HG03521 (cell line): Measurements from ENCODE around the gene SEPHS1.
"Not testable (repeated sequence)": the region's sequence is repeated elsewhere in the genome, so short reads cannot be mapped to it uniquely, and the experiment has no call there.

ENCODE experiments used
- ATAC-seq: cut with Tn5 transposase; IDR thresholded peaks from one replicate; pipeline ENCODE4 v1.9.1; 2021; ENCODE audit warnings: mild to moderate bottlenecking, moderate library complexity; ENCODE audit not compliant: unreplicated experiment

The SEPHS1 gene

DNA sequence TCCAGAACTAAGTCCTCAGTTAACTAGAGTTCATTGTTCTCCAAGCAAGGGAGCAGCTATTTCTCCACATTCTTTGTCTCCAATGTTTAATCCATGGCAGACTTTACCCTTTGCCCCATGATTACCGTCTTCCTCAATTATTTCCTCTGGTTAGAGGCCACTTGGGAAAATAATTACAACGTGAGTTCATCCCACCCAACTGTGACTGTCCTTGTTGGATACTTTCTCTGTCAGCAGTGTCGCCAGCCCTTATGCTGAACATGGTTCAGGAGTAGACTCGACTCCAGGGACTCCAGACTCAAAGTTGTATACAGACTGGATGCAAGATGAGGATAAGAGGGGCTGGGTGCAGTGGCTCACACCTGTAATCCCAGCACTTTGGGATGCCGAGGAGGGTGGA lies 17.1 kb upstream of the SEPHS1 start:
- no peak for ATAC-seq

DNA sequence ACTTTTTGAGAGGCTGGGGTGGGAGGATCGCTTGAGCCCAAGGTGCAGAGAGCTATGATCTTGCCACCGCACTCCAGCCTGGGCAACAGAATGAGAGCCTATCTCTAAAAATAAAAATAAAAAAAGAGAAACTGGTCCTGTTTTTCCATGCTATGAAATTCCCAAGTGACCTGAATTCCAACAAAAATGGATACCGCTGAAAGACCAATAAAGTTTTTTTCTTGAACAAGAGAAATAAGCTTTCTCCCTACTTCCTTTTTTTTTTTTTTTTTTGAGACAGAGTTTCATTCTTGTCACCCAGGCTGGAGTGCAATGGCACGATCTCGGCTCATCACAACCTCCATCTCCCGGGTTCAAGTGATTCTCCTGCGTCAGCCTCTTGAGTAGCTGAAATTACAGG lies 12.5 kb upstream of the SEPHS1 start:
- no peak for ATAC-seq

DNA sequence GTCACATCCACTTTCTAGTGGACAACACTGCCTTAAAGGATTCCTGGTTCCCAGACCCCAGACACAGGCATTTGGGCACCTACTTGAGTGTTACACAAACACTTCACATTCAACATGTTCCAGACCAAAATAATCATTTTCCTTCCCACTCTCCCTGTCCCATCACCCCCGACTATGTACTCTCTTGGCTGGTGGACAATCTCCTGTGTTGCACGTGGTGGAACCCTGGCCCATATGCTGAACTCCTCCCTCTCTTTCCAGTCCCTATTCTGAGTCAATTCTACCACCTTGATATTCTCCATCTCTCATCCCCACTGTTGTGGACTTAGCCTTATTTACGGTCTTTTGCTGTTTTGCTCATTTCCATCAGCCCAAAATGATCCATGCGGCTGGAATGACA lies 8.3 kb upstream of the SEPHS1 start:
- no peak for ATAC-seq

DNA sequence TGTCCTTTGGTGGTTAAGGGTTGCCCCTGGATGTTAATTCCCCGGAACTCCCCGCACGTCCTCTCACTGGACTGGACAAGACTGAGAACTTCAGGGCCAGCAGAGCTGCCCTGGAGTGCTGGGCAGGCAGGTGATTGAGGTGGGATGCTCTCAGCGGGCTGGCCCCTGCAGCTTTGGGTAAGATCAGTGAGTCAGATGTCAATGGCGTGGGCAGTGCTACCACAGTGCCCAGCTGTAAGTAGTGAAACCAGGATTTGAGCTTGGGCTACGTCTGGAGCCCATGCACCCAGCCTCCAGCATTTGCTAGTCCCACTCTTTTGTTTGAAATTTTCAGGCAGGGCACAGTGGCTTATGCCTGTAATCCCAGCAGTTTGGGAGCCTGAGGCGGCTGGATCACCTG lies 6.7 kb upstream of the SEPHS1 start:
- ATAC-seq: no peak

DNA sequence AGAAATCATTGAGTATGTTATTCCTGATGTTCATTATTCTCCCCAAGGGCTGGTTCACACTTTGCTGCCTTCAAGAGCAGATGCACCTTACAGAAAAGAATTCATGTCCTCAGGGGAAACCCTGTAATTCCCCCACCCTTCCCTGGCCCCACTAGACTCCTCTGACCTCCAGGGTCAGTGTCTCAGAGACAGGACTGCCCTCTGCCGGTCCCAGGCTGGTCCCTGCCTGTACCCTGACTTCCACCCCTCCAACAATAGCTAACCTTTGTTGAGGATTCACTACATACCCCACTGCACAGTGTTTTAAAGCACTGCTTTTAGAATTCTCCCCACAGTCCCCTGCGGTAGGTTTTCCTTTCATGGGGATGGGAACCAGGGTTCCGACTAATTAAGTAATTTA lies 4.4 kb upstream of the SEPHS1 start:
- no peak for ATAC-seq

DNA sequence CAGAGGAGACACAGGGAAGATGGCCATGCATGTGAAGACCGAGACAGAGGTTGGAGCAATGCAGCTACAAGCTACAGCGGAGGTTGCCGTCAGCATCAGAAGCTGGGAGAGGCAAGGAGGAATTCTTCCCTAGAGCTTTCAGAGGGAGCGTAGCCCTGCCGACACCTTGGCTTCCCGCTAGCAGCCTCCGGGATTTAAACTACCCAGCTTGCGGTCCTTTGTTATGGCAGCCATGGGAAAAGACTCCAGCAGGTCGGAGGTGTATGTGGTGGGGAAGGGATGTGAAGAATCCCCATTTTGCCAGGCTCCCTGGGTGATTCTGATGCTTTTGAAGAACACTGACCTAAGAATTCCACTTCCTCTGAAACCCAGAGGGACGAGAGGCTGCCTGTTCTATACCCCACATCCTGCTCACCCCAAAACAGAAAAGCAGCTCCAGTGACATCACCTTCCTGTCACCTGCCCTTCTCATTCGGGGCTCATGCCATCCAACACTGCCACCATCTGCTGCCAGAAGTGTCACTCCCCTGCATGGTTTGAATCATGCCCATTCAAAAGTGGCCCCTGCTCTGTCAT lies 3.3 kb upstream of the SEPHS1 start:
- ATAC-seq: no peak

DNA sequence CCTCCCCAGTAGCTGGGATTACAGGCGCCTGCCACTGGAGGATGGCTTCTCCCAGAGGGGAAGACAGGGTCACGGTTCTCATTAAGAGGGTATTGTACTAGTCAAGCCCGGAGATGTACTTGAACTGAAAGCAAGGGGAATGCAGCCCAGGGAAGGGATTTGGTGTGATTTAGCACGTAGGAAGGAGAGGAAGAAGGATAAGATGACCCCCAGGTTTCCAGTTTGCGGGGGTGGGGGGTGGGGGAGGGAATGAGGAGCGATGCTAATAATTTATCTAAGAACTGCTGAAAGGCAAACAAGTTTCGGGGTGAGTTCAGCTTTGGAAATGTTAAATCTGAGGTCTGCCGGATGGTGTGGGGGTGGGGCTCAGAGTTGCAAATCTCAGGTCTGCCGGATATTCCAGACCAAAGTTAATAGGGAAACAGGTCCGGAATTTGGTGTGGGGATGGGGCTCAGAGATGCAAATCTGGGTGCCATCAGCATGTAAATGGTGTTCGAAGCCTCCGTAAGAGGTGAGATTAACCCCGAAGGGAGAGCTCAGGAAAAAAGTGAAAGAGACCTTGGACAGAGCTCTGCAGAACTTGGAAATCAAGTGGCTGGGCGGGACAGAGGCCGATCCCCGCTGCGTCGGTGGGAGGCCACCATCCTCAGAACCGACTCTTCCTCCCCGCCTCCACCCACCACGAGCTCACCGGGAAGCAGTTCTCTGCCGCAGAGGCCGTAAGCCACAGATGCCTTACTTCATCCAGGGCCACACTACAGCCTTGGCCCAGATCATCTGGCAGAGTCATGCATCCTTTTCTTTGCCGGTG lies 1.6 kb upstream of the SEPHS1 start:
- ATAC-seq: no peak

DNA sequence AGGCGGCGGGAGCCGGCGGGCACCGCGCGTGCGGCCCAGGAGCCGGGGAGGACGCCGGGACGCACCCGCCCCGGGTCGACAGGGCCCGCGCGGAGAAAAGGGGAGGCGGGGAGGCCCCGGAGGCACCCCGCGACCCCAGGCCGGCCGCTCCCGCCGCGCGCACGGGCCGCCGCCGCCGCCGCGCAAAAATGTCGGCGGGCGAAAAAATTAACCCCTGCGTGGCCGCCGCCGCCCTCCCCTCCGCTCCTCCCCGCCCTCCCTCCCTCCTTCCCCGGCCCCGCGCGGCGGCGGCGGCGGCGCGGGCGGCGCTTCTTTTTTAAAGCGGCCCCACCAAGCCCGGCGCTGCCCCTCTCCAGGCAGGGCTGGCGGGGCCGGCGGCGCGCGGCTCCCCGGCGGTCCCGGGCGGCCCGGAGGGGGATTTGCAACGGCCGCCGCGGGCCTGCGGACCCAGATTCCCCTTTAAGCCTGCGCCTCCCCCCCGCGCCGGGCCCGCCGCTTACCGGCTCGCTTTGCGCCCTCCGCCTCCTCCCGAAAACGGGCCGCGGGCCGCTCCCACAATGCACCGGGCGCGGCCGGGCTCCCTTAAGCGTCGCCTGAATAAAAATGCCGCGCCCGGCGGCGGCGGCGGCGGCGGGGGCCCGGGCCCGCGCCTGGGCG lies 465 bp downstream of the SEPHS1 start:
- peak; percentile 56 for ATAC-seq

DNA sequence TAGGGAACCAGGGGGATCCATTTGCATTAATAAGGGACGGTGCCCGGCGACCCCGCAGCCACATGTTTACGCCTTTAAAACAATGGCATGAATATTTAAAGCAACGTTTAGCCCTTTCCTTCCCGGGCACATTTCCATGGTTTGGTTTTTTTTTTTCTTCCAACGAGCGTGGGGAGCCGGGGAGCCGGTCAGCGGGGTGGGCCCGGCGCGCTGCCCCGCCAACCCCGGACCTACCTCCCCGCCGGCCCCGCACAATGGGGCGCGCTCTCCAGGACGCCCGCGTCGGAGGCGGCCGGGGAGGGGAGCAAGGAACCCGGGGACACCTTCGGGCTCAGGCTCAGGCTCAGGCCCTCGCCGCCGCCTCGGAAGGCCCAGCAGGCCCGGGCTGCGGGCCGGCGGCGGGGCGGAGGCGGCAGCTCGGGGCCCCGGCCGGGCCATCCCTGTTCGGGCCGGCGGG lies 1.0 kb downstream of the SEPHS1 start:
- no peak for ATAC-seq

DNA sequence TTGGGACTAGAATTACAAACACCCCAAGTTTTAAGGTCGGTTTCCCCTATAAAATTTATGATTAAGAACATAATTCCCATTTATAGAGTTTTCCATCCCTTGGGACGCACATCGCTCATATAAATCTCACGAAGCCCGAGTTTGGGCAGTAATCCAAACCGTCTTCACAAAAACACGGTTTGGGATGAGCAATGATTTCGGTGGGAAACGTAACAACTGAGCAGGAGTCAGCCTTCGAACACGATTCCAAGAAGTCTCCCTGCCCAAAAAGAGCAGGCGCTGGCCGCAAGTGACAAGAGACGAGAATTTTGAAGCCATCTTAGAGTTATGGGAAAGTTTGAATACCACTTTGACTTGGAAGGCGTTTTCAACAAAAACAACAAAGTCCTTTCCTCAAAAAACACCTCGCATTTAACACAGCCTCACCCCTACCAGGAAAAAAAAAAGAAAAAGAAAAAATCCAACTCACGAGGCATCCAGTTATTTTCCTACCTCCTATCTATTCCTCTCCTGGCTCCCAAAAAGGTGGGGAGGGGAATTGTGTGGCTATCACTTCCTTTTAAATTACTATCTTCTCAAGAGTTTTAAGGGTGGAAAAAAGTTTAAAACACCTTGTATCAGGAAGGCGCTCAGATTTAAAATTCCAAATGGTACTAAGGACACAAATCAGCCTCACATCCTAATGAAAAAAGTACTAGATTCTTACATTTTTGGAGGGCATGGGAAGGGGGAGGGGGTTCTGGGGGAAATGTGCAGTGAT lies 1.6 kb downstream of the SEPHS1 start:
- no peak for ATAC-seq

DNA sequence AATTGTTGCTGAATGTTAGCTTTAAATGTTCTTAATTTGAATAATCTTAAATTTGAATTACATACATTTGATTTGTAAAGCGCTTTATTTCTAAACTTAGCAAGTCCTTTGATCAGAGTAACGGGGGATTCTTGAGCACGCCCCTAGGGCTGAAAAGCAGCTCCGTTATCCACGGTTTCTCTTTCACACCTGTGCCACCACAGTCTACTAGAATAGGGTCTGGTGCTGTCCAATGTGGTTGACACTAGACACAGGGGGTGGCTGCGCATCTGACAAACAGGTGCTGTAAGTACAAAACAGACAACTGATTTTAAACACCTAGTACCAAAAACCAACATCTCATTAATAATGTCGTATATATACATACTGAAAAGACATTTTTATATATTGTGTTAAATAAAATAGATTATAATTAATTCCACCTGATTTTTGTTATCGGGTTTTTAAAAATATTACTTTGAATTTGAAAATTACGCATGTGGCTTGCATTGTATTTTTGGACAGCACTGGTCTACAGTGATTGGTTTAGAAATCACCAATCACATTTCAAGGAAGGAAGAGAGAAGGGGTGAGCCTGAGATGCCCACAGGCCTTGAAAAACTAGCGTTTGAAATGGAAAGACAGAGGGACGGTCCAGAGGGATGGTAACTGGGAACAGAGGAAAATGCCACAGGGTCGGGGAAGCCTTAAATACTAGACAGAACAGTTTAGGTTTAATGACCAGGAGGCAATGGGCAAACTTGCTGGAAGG lies 7.3 kb downstream of the SEPHS1 start:
- ATAC-seq: peak; percentile 90

DNA sequence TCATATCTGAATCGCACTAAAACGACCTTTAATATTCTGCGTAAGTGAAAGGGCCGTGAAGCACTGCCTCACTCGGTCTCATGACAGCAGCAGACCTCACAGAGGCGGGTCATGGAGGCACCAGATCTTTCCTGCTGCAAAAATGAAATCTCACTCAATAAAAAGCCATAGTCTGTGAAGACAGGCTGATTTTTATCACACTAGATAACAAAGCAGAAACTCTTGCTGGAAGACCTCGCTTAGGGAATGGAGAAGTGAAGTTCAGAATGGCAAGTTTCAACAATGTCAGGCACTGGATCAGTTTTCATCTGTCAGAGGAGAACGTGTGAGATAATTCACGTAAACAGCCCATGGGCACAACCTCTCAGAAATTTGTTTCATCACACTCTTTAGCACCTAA lies 8.0 kb downstream of the SEPHS1 start:
- no peak for ATAC-seq

DNA sequence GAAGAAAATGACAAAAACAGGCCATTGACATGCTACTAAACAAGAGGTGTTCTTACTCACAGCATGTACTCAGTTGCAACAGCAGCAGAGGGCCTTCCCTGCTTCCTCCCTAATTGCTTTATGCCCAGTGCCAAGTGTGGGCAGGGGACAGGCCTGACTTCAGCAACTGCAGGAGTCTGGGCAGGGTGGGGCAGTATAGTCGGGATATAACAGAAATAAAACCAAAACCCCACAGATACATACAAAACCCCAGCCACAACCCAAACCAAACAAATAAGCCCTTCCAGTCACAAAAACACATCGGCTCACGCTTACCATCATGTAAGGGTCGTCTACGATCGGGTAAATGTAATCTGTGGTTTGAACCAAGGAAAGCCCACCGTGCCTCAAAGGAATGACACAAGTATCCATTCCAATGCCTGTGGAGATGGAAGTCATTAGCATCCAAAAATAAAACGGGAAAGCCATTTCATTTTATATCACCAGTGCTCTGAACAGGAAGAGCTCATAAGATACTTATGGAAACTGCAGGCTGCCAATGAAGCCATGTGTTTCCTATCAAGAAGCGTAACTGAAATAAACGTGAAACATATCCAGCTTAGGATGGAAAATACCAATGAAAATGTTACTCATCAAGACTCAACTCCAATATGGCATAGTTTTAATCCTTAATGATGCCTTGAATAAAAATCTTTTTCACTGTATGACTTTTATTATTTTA lies 9.5 kb downstream of the SEPHS1 start:
- ATAC-seq: no peak

DNA sequence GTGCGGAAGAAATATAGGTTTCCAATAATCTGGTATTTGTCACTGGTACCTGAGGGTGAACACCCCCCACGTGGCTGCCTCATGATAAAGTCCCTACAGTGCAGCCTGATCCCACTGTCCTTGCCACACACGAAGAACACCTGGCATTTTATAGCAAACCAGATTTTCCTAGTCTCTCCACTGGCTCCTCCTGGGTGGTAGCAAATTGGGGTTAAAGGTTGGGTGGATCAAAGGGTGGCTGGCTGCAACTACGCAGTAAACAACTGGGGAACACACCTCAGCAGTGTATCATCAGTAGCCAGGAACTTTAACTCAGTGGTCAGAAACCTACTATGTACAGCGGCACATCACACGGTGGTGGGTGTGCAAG lies 10.3 kb downstream of the SEPHS1 start:
- no peak for ATAC-seq

DNA sequence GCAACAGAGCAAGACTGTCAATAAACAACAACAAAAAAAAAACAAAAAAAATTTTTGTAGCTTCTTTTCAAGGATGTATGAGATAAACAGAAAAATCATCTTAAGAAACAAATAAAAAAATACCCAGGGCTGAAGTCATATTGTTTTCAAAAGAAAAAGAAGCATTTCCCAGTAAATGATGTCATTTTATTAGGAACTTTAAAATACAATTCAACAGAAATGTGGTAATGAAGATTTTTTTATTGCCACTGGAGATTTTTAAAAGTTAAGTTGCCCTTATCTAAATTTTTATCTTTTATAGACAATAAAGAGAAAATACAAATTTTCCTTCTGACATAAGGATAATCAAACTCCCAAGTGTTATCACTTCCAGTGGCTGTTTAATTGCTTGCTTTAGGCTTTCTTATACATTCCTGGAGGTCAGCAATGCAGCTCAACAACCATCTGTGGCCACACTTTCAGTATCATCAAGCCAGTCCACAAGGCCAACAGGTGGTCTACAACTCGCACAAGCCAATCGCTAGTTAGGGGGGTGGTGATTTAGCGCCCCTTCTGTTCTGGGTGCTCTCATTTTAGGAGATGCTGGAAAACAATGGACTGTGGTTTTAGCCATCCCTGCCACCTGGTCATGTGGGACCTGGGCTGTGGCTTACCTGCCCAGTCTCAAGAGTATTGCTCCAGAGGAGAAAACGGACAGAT lies 10.8 kb downstream of the SEPHS1 start:
- no peak for ATAC-seq

DNA sequence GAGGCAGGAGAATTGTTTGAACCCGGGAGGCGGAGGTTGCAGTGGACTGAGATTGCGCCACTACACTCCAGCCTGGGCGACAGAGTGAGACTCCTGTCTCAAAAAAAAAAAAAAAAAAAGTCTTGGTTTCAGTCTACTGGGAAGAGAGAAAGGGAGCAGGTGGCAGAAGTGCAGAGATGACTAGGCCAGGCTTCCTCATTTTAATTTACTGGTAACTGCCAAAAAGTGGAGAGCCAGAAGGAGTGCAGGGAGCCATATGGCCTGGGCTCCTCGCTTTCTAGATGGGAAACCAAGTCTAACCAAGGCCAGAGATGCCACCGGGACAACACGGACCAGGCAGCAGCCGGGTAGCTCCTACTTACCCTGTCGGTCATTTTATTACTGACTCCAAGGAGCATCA lies 12.2 kb downstream of the SEPHS1 start:
- ATAC-seq: no peak

DNA sequence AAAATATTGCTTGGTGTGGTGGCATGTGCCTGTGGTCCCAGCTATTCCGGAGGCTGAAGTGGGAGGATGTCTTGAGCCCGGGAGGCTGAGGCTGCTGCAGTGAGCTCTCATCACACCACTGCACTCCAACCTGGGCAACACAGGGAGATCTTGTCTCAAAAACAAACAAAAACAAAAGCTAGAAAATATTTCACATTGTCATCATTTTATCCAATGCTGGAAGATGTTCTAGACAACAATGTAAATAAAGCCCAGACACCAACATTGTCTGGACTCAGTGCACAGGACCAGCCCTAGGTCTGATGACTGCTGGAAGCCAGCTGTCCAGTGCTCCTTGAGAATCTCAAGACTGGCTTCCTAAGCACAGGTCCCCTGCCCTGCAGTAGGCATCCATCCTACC lies 13.5 kb downstream of the SEPHS1 start:
- ATAC-seq: no peak

DNA sequence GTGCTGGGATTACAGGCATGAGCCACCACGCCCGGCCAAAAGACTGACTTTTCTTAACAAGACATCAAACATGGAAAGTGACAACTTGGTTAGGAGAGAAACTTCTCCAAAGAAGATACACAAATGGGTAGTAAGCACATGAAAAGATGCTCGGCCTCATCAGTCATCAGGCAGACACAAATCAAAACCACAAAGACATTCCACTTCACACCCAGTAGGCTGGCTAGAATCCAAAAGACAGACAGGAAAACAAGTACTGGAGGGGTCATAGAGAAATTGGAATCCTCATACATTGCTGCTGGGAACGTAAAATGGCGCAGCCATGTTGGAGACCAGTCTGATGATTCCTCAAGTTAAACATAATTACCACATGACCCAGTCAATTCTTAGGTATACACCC lies 16.4 kb downstream of the SEPHS1 start:
- no peak for ATAC-seq

DNA sequence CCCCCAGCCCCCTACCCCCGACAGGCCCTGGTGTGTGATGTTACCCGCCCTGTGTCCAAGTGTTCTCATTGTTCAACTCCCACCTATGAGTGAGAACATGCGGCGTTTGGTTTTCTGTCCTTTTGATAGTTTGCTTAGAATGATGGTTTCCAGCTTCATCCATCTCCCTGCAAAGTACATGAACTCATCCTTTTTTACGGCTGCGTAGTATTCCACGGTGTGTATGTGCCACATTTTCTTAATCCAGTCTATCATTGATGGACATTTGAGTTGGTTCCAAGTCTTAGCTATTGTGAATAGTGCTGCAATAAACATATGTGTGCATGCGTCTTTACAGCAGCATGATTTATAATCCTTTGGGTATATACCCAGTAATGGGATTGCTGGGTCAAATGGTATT lies 17.1 kb downstream of the SEPHS1 start:
- not testable (repeated sequence) for ATAC-seq

DNA sequence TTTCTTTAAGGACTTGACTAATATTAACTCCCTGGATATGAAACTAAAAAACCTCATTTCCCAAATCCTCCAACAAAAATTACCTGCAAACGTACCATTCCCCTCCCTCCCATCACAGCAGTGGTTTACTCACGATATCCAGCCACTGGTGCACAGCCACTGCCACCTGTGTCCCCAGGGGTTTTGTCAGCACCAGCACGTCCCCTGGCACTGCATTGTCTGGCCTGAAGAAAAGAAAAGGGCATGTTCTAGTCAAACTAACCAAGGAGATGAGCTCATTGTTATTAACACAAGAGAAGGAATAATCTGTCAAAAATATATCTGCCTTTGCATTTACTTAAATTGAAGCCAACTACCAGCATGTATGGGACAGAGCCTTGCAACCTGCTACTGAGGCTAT lies 18.5 kb downstream of the SEPHS1 start:
- ATAC-seq: no peak
